Hematopoietic multipotent progenitor cell treated with erythropoietin and hydrocortisone succinate and interleukin-3 and kit ligand, for 15 days (in vitro differentiated cells): Measurements from ENCODE around the gene MAP3K3.

Source experiments
- DNase-seq: peaks from one replicate; pipeline ENCODE4 v3.0.0-alpha.2; 2015; ENCODE audit warnings: low spot score

MAP3K3 gene

GRCh38 chr17:63621684-63622573 lies at the start of gene MAP3K3:
Gene MAP3K3, plus strand, starts transcription at chr17:63622417. Its CDS starts 343 bp downstream, at chr17:63622760.
- peak; percentile 97 for DNase-seq

GRCh38 chr17:63573634-63574033 lies 48.6 kb upstream of the MAP3K3 start:
- DNase-seq = no peak

GRCh38 chr17:63578027-63578768 lies 44.0 kb upstream of the MAP3K3 start:
- no peak for DNase-seq

- no peak for DNase-seq
Measured at GRCh38 chr17:63578769-63579111, 43.5 kb upstream of the MAP3K3 start.

- DNase-seq = no peak
Measured at GRCh38 chr17:63579633-63580032, 42.6 kb upstream of the MAP3K3 start.

GRCh38 chr17:63587770-63588169 lies 34.4 kb upstream of the MAP3K3 start:
- no peak for DNase-seq

- no peak for DNase-seq
Measured at GRCh38 chr17:63588797-63589196, 33.4 kb upstream of the MAP3K3 start.

GRCh38 chr17:63589646-63590045 lies 32.6 kb upstream of the MAP3K3 start:
- no peak for DNase-seq

- DNase-seq = no peak
Measured at GRCh38 chr17:63592797-63593196, 29.4 kb upstream of the MAP3K3 start.

- no peak for DNase-seq
Measured at GRCh38 chr17:63595132-63595531, 27.1 kb upstream of the MAP3K3 start.

GRCh38 chr17:63596856-63597586 lies 25.2 kb upstream of the MAP3K3 start:
- no peak for DNase-seq

GRCh38 chr17:63598281-63598680 lies 23.9 kb upstream of the MAP3K3 start:
- DNase-seq = no peak

- DNase-seq = peak; percentile 75
Measured at GRCh38 chr17:63600569-63601438, 21.4 kb upstream of the MAP3K3 start, which contains the start of gene TACO1. Gene TACO1, plus strand, starts transcription at chr17:63600895. Its CDS starts 189 bp downstream, at chr17:63601084.

GRCh38 chr17:63601439-63602371 lies 20.5 kb upstream of the MAP3K3 start:
- DNase-seq = peak; percentile 56

- no peak for DNase-seq
Measured at GRCh38 chr17:63609816-63610573, 12.2 kb upstream of the MAP3K3 start.

- DNase-seq = no peak
Measured at GRCh38 chr17:63610854-63611253, 11.4 kb upstream of the MAP3K3 start.

- no peak for DNase-seq
Measured at GRCh38 chr17:63611354-63611753, 10.9 kb upstream of the MAP3K3 start.

GRCh38 chr17:63613663-63614062 lies 8.6 kb upstream of the MAP3K3 start:
- no peak for DNase-seq

- no peak for DNase-seq
Measured at GRCh38 chr17:63621229-63621683, 961 bp upstream of the MAP3K3 start.
